GM13977 (cell line): ENCODE results near the gene COMTD1.

Experiments used
- DNase-seq: peaks from one replicate; pipeline ENCODE4 v3.0.0; 2012; ENCODE audit warnings: low spot score
- in situ Hi-C: fragments of 300-500 bp; cut with MboI; formaldehyde crosslinking; loops from one replicate; pipeline ENCODE4 v1.12.0; 2022; ENCODE audit warnings: low sequenced_read_pairs, low pct_unique_long_range_greater_than_20kb, mixed read lengths, inconsistent platforms; ENCODE audit not compliant: unreplicated experiment
- TF ChIP-seq, protein P1 (sequence below): IDR thresholded peaks from 2 replicates; pipeline ENCODE4 v1.5.1; 2012; ENCODE audit warnings: mild to moderate bottlenecking, control low read depth; ENCODE audit not compliant: insufficient read depth; ENCODE audit errors: extremely low read depth, missing control alignments

COMTD1 gene

DNA sequence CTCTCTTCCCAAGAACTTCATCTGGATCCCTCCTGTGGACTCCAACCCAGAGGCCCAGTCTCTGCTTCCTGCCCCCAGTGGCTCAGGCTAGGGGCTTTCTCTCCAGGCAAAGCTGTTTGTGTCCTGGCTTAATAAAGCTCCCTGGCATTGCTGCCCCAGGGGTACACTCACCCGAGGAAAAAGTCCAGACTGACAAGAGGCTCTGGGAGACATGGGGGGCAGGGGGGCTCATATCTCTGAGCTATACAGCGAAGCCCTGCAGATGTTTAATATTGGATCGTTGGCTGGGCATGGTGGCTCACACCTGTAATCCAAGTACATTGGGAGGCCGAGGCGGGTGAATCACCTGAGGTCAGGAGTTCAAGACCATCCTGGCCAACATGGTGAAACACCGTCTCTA lies 10.7 kb upstream of the COMTD1 start:
- TF ChIP-seq, protein P1, sequence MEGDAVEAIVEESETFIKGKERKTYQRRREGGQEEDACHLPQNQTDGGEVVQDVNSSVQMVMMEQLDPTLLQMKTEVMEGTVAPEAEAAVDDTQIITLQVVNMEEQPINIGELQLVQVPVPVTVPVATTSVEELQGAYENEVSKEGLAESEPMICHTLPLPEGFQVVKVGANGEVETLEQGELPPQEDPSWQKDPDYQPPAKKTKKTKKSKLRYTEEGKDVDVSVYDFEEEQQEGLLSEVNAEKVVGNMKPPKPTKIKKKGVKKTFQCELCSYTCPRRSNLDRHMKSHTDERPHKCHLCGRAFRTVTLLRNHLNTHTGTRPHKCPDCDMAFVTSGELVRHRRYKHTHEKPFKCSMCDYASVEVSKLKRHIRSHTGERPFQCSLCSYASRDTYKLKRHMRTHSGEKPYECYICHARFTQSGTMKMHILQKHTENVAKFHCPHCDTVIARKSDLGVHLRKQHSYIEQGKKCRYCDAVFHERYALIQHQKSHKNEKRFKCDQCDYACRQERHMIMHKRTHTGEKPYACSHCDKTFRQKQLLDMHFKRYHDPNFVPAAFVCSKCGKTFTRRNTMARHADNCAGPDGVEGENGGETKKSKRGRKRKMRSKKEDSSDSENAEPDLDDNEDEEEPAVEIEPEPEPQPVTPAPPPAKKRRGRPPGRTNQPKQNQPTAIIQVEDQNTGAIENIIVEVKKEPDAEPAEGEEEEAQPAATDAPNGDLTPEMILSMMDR: no peak
- no peak for DNase-seq
- in situ Hi-C loops: no loop called here

GRCh38 chr10:75245354-75246250 lies 9.8 kb upstream of the COMTD1 start:
- DNase-seq: no peak
- in situ Hi-C loops: no loop called here
- TF ChIP-seq, protein P1: no peak

GRCh38 chr10:75244487-75245353 lies 9.0 kb upstream of the COMTD1 start:
- TF ChIP-seq, protein P1: no peak
- no peak for DNase-seq
- in situ Hi-C loops: no loop called here

- no peak for DNase-seq
- in situ Hi-C loops: no loop called here
- TF ChIP-seq, protein P1: no peak
Observed at GRCh38 chr10:75243426-75243825, 7.7 kb upstream of the COMTD1 start.

DNA sequence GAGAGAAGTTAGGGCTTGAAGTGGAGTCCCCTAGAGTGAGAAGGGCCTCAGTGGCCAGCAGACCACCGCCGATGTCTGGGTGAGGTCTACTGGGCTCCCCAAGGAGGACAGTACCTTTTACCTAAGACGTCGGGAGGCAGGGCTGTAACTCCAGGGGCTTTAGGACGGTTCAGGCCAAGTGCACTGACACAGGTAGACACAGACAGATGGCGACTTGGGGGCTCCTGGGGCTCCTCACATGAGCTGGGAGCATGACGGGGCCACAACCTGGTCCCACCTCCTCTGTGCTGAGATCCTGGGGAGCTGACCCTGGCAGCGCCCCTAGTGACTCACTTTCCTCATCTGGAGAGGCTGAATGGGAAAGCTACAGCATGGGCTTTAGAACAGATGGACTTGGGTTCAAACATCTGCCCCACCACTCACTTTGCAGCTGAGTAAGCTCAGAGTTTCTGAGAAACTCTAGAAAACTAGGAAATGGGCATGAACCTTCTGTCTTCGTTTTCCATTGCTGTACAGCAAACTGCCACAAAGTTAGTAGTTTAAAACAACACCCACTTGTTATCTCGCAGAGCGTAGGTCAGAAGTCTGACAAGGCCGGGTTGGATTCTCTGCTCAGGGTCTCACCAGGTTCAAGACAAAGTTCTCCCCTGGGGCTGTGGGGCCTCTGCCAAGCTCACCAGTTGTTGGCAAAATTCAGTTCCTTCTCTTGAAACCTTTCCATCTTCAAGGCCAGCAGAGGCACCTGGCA lies 4.7 kb upstream of the COMTD1 start:
- in situ Hi-C loops: no loop called here
- TF ChIP-seq, protein P1: no peak
- no peak for DNase-seq
